ENCODE data around the gene GPR82.

- no peak for TF ChIP-seq CTCF (IDR thresholded peaks at IDR 0.05 in 2 of 3, conservative IDR thresholded peaks at IDR 0.05 in 1 of 3; ENCODE audit: borderline replicate concordance in 1 of 3, insufficient read depth in 1 of 3, low read depth in 2 of 3, low read length in 2 of 3)
- TF ChIP-seq SIN3A (IDR thresholded peaks at IDR 0.05; ENCODE audit: low read depth), result no peak
- no peak for TF ChIP-seq MAX (IDR thresholded peaks at IDR 0.05)
- no peak for TF ChIP-seq EZH2 (IDR thresholded peaks at IDR 0.05)
- TF ChIP-seq POLR2A (IDR thresholded peaks at IDR 0.05; ENCODE audit: borderline replicate concordance, extremely low read depth, insufficient read depth, insufficient read length), result no peak
- no peak for TF ChIP-seq ZNF274 (IDR thresholded peaks at IDR 0.05; ENCODE audit: low read depth, low read length)
- no peak for TF ChIP-seq CBX3 (IDR thresholded peaks at IDR 0.05; ENCODE audit: low read depth)
- no peak for TF ChIP-seq POLR2AphosphoS5 (IDR thresholded peaks at IDR 0.05; ENCODE audit: low read depth, low read length)
Observed at GRCh38 chrX:41761169-41761568, 37.2 kb downstream of the GPR82 start.
